Measurements from ENCODE around the gene ANKRD31.

The ANKRD31 gene

DNA sequence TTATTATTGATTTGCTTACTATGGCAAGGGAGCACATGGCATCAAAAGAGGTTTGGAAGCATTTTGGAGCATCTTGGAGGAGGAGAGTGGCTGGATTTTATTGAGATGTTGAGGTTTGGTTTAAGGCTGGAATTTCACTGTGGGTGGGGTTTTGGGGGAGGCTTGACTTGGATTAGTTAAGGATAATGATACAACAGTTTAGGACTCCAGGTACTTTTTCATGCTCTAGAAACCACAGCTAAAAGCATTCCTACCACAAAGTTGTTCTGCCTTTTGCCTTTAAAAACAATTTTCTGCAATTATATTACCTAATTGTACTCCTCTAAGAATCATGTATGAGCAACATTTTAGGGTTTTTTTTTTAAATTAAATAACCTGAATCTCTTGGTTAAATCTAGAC lies 189.3 kb downstream of the ANKRD31 start:
- H3K27me3 ChIP-seq (replicated peaks), result no peaks in the 10 kb centered on the region
- no peak for DNase-seq
- no peaks in the 10 kb centered on the region for H3K36me3 ChIP-seq (replicated peaks)
- TF ChIP-seq, protein P1, sequence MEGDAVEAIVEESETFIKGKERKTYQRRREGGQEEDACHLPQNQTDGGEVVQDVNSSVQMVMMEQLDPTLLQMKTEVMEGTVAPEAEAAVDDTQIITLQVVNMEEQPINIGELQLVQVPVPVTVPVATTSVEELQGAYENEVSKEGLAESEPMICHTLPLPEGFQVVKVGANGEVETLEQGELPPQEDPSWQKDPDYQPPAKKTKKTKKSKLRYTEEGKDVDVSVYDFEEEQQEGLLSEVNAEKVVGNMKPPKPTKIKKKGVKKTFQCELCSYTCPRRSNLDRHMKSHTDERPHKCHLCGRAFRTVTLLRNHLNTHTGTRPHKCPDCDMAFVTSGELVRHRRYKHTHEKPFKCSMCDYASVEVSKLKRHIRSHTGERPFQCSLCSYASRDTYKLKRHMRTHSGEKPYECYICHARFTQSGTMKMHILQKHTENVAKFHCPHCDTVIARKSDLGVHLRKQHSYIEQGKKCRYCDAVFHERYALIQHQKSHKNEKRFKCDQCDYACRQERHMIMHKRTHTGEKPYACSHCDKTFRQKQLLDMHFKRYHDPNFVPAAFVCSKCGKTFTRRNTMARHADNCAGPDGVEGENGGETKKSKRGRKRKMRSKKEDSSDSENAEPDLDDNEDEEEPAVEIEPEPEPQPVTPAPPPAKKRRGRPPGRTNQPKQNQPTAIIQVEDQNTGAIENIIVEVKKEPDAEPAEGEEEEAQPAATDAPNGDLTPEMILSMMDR (IDR thresholded peaks at IDR 0.05; ENCODE audit: low read depth, low read length, missing control alignments), result no peak
- no peak overlapping the region for H3K27ac ChIP-seq
- H3K4me3 ChIP-seq (ENCODE audit: low read depth, low read length), result no peak overlapping the region
- in situ Hi-C loops (cut with HindIII; ENCODE audit: low pct_ligation_motif_present, low sequenced_read_pairs), result no loop called here

DNA sequence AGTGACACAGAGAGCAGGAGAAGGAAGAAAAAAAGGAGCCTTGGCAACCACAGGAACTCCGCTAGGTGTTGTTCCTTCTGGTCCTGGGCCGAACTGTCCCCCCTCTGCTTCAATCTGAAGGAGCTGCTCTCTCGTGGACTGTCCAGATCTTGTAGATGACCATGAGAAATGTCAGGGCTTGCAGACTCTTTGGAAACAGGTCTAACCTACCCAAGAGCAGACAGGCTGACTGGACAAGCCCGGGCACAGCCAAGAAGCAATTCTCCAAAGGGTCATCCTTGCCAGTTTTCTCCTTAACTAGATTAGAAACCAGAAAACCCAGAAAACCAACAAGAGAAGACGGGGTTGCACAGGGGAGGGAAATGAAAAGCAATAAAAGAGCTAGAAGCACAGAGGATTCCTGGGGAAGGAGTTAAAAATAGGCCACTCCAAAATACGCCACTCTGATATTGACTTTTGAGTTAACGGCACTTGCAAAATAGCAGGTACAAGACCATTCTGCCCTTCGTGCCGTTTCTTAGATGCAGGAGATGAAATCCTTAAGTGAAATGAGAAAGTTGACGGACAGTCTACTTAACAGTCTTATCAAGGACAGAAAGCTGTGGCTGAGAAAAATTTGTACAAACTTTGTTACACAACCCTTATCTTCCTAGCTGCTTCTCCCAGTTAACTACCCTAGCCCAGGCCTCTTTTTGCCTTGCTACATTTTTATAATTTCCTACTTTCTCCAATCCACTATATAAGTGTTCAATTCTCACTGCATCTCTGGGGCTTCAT lies 190.1 kb downstream of the ANKRD31 start:
- H3K36me3 ChIP-seq (replicated peaks), result no peaks in the 10 kb centered on the region
- in situ Hi-C loops (cut with HindIII; ENCODE audit: low pct_ligation_motif_present, low sequenced_read_pairs), result no loop called here
- no peak for DNase-seq
- TF ChIP-seq, protein P1 (IDR thresholded peaks at IDR 0.05; ENCODE audit: low read depth, low read length, missing control alignments), result no peak
- H3K27me3 ChIP-seq (replicated peaks), result no peaks in the 10 kb centered on the region
- H3K27ac ChIP-seq, result no peak overlapping the region
- H3K4me3 ChIP-seq (ENCODE audit: low read depth, low read length), result no peak overlapping the region

DNA sequence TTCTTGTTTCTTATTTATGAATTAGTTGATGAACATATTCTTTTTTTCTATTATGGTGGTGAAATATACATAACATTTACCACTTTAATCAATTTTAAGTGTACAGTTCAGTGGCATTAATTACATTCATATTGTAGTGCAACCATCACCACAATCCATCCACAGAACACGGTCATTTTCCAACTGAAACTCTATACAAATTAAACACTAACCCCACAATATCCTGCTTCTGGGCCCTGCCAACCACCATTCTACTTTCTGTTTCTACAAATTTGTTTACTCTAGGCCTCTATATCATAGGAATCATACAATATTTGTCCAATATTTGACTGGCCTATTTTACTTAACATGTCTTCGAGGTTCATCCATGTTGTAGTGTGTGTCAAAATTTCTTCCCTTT lies 191.6 kb downstream of the ANKRD31 start:
- H3K36me3 ChIP-seq (replicated peaks), result no peaks in the 10 kb centered on the region
- no peak overlapping the region for H3K27ac ChIP-seq
- H3K4me3 ChIP-seq (ENCODE audit: low read depth, low read length), result no peak overlapping the region
- no peak for DNase-seq
- H3K27me3 ChIP-seq (replicated peaks), result no peaks in the 10 kb centered on the region
- TF ChIP-seq, protein P1 (IDR thresholded peaks at IDR 0.05; ENCODE audit: low read depth, low read length, missing control alignments), result no peak
- in situ Hi-C loops (cut with HindIII; ENCODE audit: low pct_ligation_motif_present, low sequenced_read_pairs), result no loop called here

DNA sequence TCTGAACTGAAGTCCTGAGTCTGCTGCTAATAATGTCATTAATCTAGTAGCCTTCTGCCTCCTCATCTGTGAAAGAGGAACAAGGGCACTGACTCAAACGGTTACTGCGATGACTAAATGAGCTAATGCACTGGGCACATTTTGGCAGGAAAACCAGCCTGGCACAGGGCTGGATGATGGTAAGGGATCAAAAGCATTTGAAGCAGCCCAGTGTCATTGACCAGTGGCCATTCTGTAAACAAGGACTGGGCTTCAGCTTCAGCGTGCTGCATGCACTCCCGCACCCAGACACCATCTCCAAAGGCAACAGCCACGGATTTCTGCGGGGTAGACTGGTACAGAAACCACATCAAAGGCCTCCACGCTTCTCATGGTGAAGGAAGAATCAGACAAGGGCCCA lies 192.3 kb downstream of the ANKRD31 start:
- H3K27me3 ChIP-seq (replicated peaks), result no peaks in the 10 kb centered on the region
- TF ChIP-seq, protein P1 (IDR thresholded peaks at IDR 0.05; ENCODE audit: low read depth, low read length, missing control alignments), result no peak
- no peak overlapping the region for H3K27ac ChIP-seq
- H3K36me3 ChIP-seq (replicated peaks), result no peaks in the 10 kb centered on the region
- in situ Hi-C loops (cut with HindIII; ENCODE audit: low pct_ligation_motif_present, low sequenced_read_pairs), result no loop called here
- DNase-seq, result no peak
- H3K4me3 ChIP-seq (ENCODE audit: low read depth, low read length), result no peak overlapping the region

DNA sequence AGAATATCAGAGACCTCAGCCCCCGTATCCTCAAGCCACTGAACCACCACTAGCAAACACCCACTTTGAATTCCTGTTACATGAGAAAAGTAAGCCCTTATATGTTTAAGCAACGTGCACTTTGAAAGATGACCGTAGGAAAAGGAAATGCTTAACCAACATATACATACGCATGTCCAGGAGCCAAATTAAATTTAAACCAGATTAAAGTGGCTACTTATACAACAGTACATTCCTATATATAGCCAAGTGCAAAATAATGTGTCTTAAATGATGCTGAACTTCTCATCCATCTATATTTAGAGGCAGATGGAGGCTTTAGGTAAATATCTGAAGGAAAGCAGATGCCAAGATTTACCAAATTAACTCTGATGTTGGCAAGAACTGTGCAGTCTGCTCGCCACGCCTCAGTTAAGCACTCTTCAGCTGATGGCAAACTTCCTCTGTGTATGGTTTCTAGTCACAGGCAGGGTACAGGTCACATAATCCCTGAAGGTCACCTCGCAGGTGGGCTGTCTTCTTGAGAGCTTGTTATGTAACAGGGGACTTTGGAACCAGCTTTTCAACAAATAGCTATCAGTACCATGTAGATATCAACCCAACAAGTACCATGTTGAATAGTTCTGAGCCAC lies 192.9 kb downstream of the ANKRD31 start:
- TF ChIP-seq, protein P1 (IDR thresholded peaks at IDR 0.05; ENCODE audit: low read depth, low read length, missing control alignments), result no peak

More for the DNA sequence above, 192.9 kb downstream of the ANKRD31 start:
- Histone ChIP-seq H3K27me3 (replicated peaks) (no peaks in the 10 kb centered on the region), H3K36me3 (replicated peaks) (no peaks in the 10 kb centered on the region), H3K4me3 (ENCODE audit: low read depth, low read length) (no peak overlapping the region), H3K27ac (no peak overlapping the region)
- in situ Hi-C loops (cut with HindIII; ENCODE audit: low pct_ligation_motif_present, low sequenced_read_pairs), result no loop called here
- DNase-seq, result no peak
